Activated T-cell treated with anti-CD3 and anti-CD28 coated beads for 1 hour (primary cell): ENCODE measurements around the gene LDLRAD4.
"Not testable (repeated sequence)": the region's sequence is repeated elsewhere in the genome, so short reads cannot be mapped to it uniquely, and the experiment has no call there.

Source experiments
- DNase-seq: peaks from one replicate; pipeline ENCODE4 v3.0.0-alpha.2; 2020; ENCODE audit warnings: low read depth

The LDLRAD4 gene

DNA sequence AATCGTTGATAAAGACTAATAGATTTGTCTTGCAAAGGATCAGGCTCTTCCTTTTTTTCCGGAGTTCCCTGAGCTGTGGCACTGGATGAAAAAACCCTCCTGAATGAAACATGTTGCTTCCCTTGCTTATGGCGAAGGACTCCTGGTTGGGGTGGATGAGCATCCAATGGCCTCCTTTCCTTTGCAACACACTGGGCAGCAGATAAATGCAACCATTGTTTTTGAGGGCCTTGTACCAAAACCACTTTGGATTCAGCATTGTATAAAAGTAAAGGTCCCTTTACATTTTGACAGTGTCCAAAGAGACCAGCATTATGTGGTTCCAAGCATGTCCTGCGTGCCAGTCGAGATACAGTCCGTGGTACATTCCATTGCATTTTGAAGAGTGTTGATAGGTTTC is 463.1 kb downstream of the LDLRAD4 start:
- no peak for DNase-seq

DNA sequence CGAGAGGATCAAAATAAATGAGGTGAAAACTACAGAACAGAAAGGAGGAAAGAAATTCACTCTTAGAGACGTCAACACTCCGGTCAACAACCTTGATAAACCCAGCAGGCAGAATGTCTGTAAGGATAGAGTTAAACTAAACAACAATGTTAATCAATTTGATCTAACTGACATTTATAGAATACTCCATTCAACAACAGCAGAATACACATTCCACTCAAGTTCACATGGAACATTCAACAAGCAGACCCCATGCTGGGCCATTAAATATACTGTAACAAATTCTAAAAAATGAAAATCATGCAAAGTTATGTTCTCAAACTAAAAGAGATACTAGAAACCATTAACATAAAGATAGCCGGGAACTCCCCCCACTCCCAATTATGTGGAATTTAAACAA is 466.0 kb downstream of the LDLRAD4 start:
- DNase-seq, result no peak

DNA sequence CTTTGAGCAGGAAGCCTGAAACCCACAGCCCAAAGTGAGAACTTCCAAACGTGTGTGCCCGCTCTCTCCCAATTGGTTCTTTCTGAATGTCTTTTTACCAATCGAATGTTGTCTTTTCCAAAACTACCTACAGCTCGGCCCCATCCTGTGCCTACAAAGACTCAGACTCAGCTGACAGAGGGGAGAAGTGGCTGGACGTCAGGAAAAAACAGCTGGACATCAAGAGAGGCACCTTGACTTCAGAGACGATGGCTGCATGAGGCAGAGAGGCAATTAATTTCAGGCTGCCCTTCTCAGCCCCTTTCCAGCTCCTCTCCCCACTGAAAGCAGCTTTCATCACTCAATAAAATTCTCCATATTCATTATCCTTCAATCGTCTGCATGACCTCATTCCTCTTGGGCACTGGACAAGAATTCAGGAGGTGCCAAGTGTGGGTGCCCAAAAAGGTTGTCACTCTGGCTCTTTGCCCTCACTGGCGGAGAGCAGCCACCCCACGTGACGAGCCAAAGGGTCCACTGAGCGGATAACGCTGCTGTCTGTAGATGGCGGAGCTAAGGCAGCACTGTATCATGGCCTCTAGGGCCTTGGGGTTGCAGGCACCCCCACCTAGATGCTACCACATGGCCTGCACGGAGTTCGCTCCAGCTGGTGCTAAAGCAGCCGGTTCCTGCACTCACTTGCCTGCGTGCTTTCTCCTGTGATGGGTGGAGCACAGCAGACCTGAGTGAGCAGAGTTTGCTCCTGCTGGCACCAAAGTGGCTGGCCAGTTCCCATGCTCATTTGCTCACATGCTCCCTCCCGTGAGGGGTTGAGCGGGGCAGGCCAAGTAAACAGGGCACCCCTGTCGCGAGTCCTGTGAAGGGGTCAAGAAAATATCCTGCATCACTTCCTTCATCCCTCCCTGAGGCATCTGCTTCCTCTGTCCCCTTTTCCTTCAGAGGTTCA is 469.9 kb downstream of the LDLRAD4 start:
- DNase-seq, result no peak

DNA sequence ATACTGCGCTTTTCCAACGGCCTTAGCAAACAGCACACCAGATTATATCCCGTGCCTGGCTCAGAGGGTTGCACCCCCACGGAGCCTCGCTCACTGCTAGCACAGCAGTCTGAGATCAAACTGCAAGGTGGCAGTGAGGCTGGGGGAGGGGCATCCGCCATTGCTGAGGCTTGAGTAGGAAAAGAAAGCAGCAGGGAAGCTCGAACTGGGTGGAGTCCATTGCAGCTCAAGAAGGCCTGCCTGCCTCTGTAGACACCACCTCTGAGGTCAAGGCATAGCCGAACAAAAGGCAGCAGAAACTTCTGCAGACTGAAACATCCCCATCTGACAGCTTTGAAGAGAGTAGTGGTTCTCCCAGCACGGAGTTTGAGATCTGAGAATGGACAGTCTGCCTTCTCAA is 471.5 kb downstream of the LDLRAD4 start:
- not testable (repeated sequence) for DNase-seq

DNA sequence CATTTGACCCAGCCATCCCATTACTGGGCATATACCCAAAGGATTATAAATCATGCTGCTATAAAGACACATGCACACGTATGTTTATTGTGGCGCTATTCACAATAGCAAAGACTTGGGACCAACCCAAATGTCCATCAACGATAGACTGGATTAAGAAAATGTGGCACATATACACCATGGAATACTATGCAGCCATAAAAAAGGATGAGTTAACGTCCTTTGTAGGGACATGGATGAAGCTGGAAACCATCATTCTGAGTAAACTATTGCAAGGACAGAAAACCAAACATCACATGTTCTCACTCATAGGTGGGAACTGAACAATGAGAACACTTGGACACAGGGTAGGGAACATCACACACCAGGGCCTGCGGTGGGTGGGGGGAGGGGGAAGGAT is 476.8 kb downstream of the LDLRAD4 start:
- not testable (repeated sequence) for DNase-seq

DNA sequence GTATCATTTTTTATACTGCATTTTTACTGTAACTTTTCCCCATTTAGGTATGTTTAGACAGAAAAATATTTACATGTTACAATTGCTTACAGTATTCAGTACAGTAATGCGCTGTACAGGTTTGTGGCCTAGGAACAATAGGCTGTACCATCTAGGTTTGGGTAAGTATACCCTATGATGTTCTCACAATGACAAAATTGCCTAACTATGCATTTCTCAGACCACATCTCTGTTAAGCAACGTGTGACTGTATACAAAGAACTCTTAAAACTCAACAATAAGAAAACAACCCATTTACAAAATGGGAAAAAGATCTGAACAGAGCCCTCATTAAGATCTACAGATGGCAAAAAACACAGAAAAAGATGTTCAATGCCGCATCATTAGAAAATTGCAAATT is 478.4 kb downstream of the LDLRAD4 start:
- DNase-seq, result no peak

DNA sequence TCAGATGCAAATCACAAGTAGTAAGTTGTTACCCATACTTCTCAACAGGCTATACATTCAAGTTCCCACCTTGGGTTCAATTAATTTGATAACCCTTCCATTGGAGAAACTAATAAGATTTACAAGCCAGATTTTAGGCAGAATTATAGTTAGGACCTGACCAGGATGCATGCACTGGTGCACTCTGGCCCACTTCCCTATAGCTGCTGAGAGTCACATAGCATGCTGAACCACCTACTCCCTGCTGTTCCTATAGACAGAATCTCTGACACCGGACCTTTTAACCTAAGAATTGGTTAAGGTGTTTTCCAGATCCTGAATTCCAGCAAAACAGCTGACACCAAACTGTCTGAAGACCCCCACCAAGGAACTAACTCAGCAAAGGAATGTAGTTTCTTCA is 481.6 kb downstream of the LDLRAD4 start:
- DNase-seq, result no peak
